Kidney capillary endothelial cell (primary cell): ENCODE results near the gene MXD1.

Experiments
- DNase-seq: peaks from one replicate; pipeline ENCODE4 v3.0.0-alpha.2; 2018; ENCODE audit warnings: low spot score

MXD1 gene

GRCh38 chr2:69977906-69978482 lies 63.1 kb downstream of the MXD1 start:
- DNase-seq = no peak

GRCh38 chr2:69979902-69980807 lies 65.2 kb downstream of the MXD1 start:
- DNase-seq = no peak

- no peak for DNase-seq
These were observed 68.6 kb downstream of the MXD1 start for GRCh38 chr2:69983392-69983966.

GRCh38 chr2:69985216-69985615 lies 70.3 kb downstream of the MXD1 start:
- DNase-seq = no peak

GRCh38 chr2:69985688-69986087 lies 70.8 kb downstream of the MXD1 start:
- no peak for DNase-seq

GRCh38 chr2:69986691-69987090 lies 71.8 kb downstream of the MXD1 start:
- DNase-seq = no peak

GRCh38 chr2:69988086-69988635 lies 73.3 kb downstream of the MXD1 start:
- DNase-seq = no peak

- no peak for DNase-seq
These were observed 74.1 kb downstream of the MXD1 start for GRCh38 chr2:69989009-69989408.

- no peak for DNase-seq
These were observed 74.7 kb downstream of the MXD1 start for GRCh38 chr2:69989441-69990105.
